Heart right ventricle (tissue), 16 donors: ENCODE measurements around the gene PRKAR2B. TPM values are rescaled to one million over a fixed set of nuclear protein-coding genes. Genes with fewer than 3 reads are reported as not detected.

ENCODE experiments used
- ATAC-seq, 8 donors: fragments of 200-7000 bp; cut with Tn5 transposase; one replicate each; pipeline ENCODE4 v1.9.1; 2020; ENCODE audit warnings: mild to moderate bottlenecking in 8 of 8, moderate library complexity in 8 of 8, moderate number of reproducible peaks in 1 of 8
- DNase-seq, 2 donors: peaks; one replicate each; pipeline ENCODE4 v3.0.0-alpha.2; 2020
- H3K27ac ChIP-seq, 10 donors: fragments of 200-600 bp; sonication (generic) in 2 of 10; one replicate each; pipeline versions ENCODE4 v1.5.0 to v1.8.0; 2020 to 2022; ENCODE audit warnings: mild to moderate bottlenecking in 3 of 10
- H3K27me3 ChIP-seq, 7 donors: fragments of 200-600 bp; one replicate each; pipeline ENCODE4 v1.8.0; 2021 to 2022; ENCODE audit warnings: mild to moderate bottlenecking in 2 of 7
- H3K36me3 ChIP-seq, 9 donors: fragments of 200-600 bp; sonication (generic) in 1 of 9; one replicate each; pipeline versions ENCODE4 v1.5.0 to v1.8.0; 2020 to 2022; ENCODE audit warnings: mild to moderate bottlenecking in 2 of 9
- H3K4me1 ChIP-seq, 9 donors: fragments of 200-600 bp; sonication (generic) in 1 of 9; one replicate each; pipeline versions ENCODE4 v1.5.0 to v1.8.0; 2020 to 2022; ENCODE audit warnings: mild to moderate bottlenecking in 4 of 9
- H3K4me3 ChIP-seq, 10 donors: fragments of 200-600 bp; sonication (generic) in 2 of 10; one replicate each; pipeline versions ENCODE4 v1.5.0 to v1.8.0; 2020 to 2022; ENCODE audit warnings: mild to moderate bottlenecking in 7 of 10, moderate library complexity in 2 of 10
- H3K9me3 ChIP-seq, 11 donors: fragments of 200-600 bp in 10 of 11; sonication (generic) in 2 of 11; one replicate each; pipeline versions ENCODE4 v1.5.0 to v1.8.0; 2013 to 2022; ENCODE audit warnings: mild to moderate bottlenecking in 2 of 11, control low read depth in 1 of 11, moderate library complexity in 1 of 11
- WGBS, 2 donors: extraction: QIAGEN DNeasy Blood & Tissue Kit; methylation state at CpG; one replicate each; pipeline ENCODE4 v1.1.7; 2013; ENCODE audit warnings: inconsistent platforms in 1 of 2; 5-methylcytosine and 5-hydroxymethylcytosine counted together
- intact Hi-C, 10 donors: fragments of 100-400 bp; cut with DNase I; formaldehyde crosslinking; loops; one replicate each; pipeline versions ENCODE4 v1.11.1 to v1.14.2; 2022
- polyA plus RNA-seq, 2 donors: library from polyadenylated mRNA; stranded (reverse); fragments of 200-250 nt; gene quantifications; one replicate each; pipeline ENCODE4 v1.2.3, GENCODE V29; 2013
- total RNA-seq, 10 donors: library from RNA; stranded (reverse); fragmentation: NEBNext Ultra II Directional in 3 of 10; extraction: Animal tissue kit (Norgen Biotek cat#: 25700) in 3 of 10; gene quantifications; one replicate each; pipeline versions ENCODE4 v1.2.1 to v1.2.4, GENCODE V29; 2021 to 2023
- TF ChIP-seq, protein P1 (sequence below), 9 donors: fragments of 200-600 bp; sonication (generic) in 2 of 9; IDR thresholded peaks; one replicate each; pipeline versions ENCODE4 v1.5.0 to v1.8.0; 2021 to 2022; ENCODE audit warnings: antibody characterized with exemption in 9 of 9, mild to moderate bottlenecking in 5 of 9, moderate library complexity in 1 of 9
- donor health status: Arrhythmogenic right ventricular cardiomyopathy.
- donor health status: ischemic (EF 13 %, LVEDD 7.1; RV severe dilation, severe dysfunction).
- donor health status: healthy with polysubstance abuse.
- donor health status: DM: no; HTN: yes; CAD: no.
- donor health status: DM: no; HTN: no; CAD: no.
- donor health status: ischemic (EF 25% LVEDD 6.9; RV normal size, moderate dysfunction).
- donor health status: ischemic (EF 25% LVEDD 5.7; RV mildly dilated, moderate dysfunction).
- donor health status: healthy.
- donor health status: DM: yes; HTN: yes; CAD: no.
- donor health status: Ischemic cardiomyopathy.
- donor health status: ischemic (EF 35%, LVEDD 5.7; RV mildly dilated, moderate dysfunction).
- donor health status: nonischemic (EF 11% LVEDD 7.7; RV severe dilation, severe dysfunction).
- donor health status: DM: yes; HTN: yes; CAD: no.
- donor health status: PGD.
- donor health status: ischemic (EF 29% LVEDD 5.4; RV normal size, mild dysfunction).
- donor health status: nonischemic (EF 23%, LVEDD 6.1; RV moderate dilation, normal function).

PRKAR2B gene
- total and polyA plus RNA-seq, 12 donors: 5.4 to 42.5 (median 24.6) TPM

DNA sequence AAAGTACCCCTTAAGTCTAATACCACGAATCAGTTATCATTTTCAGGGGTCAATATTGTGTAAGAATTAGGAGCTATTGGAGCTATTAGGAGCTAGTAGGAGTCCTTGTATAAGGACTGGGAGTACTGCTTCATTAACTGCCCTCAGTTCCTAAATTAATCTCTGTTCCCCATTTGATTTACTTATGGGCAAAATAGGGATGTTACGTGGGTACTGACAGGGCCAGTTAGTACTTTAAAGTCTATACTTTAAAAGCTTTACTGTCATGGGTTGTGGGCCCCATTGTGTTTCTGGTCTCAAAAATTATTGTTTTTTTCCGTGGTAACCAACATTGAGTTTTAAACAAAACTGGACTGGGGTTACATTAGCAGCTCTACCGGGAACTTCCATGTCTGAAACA, 60.3 kb downstream of the PRKAR2B start:
- no peaks in the 10 kb centered on the region for H3K36me3 ChIP-seq
- TF ChIP-seq, protein P1, sequence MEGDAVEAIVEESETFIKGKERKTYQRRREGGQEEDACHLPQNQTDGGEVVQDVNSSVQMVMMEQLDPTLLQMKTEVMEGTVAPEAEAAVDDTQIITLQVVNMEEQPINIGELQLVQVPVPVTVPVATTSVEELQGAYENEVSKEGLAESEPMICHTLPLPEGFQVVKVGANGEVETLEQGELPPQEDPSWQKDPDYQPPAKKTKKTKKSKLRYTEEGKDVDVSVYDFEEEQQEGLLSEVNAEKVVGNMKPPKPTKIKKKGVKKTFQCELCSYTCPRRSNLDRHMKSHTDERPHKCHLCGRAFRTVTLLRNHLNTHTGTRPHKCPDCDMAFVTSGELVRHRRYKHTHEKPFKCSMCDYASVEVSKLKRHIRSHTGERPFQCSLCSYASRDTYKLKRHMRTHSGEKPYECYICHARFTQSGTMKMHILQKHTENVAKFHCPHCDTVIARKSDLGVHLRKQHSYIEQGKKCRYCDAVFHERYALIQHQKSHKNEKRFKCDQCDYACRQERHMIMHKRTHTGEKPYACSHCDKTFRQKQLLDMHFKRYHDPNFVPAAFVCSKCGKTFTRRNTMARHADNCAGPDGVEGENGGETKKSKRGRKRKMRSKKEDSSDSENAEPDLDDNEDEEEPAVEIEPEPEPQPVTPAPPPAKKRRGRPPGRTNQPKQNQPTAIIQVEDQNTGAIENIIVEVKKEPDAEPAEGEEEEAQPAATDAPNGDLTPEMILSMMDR (IDR thresholded peaks at IDR 0.05): no peak
- H3K27me3 ChIP-seq: no peaks in the 10 kb centered on the region
- peaks cover 0 to 3% (median 0%) of the 10 kb centered on the region in 9 donors for H3K4me1 ChIP-seq
- intact Hi-C loops: no loop called here
- no peak overlapping the region for H3K27ac ChIP-seq
- DNase-seq (no peak), ATAC-seq (no peak)
- no peak overlapping the region for H3K4me3 ChIP-seq
- 94 to 97% methylated on average over 4 of the region's 4 CpGs for WGBS, 2 donors
- H3K9me3 ChIP-seq: peaks cover 0 to 10% (median 0%) of the 10 kb centered on the region in 11 donors

DNA sequence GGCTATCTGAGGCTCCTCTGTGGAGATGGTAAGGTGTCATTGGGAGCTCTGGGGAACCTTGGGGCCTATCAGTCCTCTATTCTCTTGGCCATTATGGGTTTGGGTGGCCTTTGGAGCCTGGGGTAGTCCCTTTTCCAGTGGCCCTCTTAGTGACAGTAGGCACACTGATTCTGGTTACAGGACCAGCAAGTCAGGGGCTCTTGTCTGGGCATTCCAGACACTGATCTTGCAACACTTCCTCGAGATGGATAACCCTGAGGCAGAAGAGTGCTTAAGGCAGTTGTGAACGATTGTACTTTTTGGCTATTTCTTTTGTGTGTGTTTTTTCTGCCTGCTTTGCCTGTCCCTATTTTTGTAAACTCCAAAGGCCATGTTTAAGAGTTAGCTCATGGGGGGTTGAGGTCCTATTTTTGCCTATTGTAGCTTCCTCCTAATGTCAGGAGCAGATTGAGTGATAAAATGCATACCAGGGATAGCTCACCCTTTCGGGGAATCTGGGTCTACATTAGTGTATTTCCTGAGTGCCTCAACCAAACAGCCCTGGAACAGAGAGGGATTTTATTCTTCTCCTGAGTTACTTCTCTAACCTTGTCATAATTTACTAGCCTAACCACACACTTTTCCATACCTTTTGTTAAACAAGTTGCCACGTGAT, 61.2 kb downstream of the PRKAR2B start:
- Histone ChIP-seq H3K27me3 (no peaks in the 10 kb centered on the region), H3K4me1 (peaks cover 0 to 3% (median 0%) of the 10 kb centered on the region in 9 donors), H3K4me3 (no peak overlapping the region), H3K27ac (no peak overlapping the region), H3K9me3 (peaks cover 0 to under 1% (median 0%) of the 10 kb centered on the region in 11 donors), H3K36me3 (no peaks in the 10 kb centered on the region)
- intact Hi-C loops: no loop called here
- ATAC-seq: no peak
- 70 to 74% methylated on average over 4 of the region's 4 CpGs for WGBS, 2 donors
- no peak for DNase-seq
- TF ChIP-seq, protein P1 (IDR thresholded peaks at IDR 0.05): no peak

DNA sequence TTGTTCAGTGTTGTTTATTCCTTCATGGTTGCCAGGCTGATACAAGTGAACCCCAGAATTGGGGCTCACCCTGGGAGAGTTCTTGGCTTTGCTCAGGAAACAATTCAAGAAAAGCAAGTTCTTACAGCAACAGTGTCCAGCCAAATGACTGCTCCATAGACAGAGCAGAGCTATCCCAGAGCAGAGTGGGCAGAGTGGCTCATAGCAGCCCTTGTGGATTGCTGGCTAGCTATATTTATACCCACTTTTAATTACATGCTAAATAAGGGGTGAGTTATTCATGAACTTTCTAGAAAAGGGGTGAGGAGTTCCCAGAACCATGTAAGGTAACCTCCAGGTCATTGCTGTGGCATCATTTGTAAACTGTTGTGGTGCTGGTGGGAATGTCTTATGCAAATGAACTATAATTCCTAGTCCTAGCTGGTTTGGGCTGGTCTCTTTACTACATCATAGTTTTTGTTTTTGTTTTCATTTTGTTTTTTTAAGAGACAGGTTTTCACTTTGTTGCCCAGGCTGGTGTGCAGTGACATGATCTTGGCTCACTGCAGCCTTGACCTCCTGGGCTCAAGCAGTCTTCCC, 64.4 kb downstream of the PRKAR2B start:
- DNase-seq: no peak
- intact Hi-C loops: no loop called here
- no peaks in the 10 kb centered on the region for H3K27me3 ChIP-seq
- H3K4me1 ChIP-seq: peaks cover 0 to 7% (median 0%) of the 10 kb centered on the region in 9 donors
- TF ChIP-seq, protein P1 (IDR thresholded peaks at IDR 0.05): no peak
- ATAC-seq: peak in 1 of 8 donors; percentile 63
- no peak overlapping the region for H3K27ac ChIP-seq
- no peaks in the 10 kb centered on the region for H3K9me3 ChIP-seq
- H3K4me3 ChIP-seq: no peak overlapping the region
- no peaks in the 10 kb centered on the region for H3K36me3 ChIP-seq

DNA sequence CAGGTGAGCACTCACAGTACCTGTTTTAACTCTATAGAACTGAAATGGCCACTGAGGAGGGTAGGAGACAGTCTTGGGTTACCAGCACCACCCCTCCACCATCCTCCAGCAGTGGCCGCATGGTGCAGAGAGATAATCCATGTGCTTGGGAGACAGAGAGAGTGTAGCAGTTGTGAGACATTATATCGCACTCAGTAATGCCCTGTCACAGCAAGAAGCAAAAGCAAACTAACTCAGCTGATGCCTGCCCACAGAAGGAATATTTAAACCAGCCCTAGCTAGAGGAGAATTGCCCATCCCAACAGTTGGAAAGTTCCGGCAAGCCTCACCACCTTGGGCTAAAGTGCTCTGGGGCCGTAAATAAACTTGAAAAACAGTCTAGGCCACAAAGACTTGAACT, 65.5 kb downstream of the PRKAR2B start:
- H3K27ac ChIP-seq: no peak overlapping the region
- TF ChIP-seq, protein P1 (IDR thresholded peaks at IDR 0.05): no peak
- intact Hi-C loops: no loop called here
- no peaks in the 10 kb centered on the region for H3K36me3 ChIP-seq
- H3K4me1 ChIP-seq: peaks cover 0 to 7% (median 0%) of the 10 kb centered on the region in 9 donors
- H3K9me3 ChIP-seq: no peaks in the 10 kb centered on the region
- DNase-seq (no peak), ATAC-seq (no peak)
- no peak overlapping the region for H3K4me3 ChIP-seq
- no peaks in the 10 kb centered on the region for H3K27me3 ChIP-seq
- 97 to 98% methylated on average over 4 of the region's 4 CpGs for WGBS, 2 donors
